Endothelial cell (in vitro differentiated cells): ENCODE measurements around the gene ITPR2. TPM values are rescaled to one million over a fixed set of nuclear protein-coding genes. Genes with fewer than 3 reads are reported as not detected.

Experiments used
- DNase-seq: peaks from one replicate; pipeline ENCODE4 v3.0.0; 2021; ENCODE audit warnings: low spot score
- H3K27ac Mint-ChIP-seq: one replicate; pipeline ENCODE4 v1.8.0; 2021; ENCODE audit warnings: mixed read lengths, inconsistent platforms; ENCODE audit not compliant: unreplicated experiment
- H3K27me3 Mint-ChIP-seq: one replicate; pipeline ENCODE4 v1.8.0; 2021; ENCODE audit warnings: mild to moderate bottlenecking, moderate library complexity, mixed read lengths, inconsistent platforms; ENCODE audit not compliant: unreplicated experiment
- H3K36me3 Mint-ChIP-seq: one replicate; pipeline ENCODE4 v1.8.0; 2021; ENCODE audit warnings: mild to moderate bottlenecking, low read depth, mixed read lengths, inconsistent platforms; ENCODE audit not compliant: unreplicated experiment
- H3K4me1 Mint-ChIP-seq: one replicate; pipeline ENCODE4 v1.8.0; 2021; ENCODE audit warnings: mild to moderate bottlenecking, mixed read lengths, inconsistent platforms; ENCODE audit not compliant: unreplicated experiment
- H3K4me3 Mint-ChIP-seq: one replicate; pipeline ENCODE4 v1.8.0; 2021; ENCODE audit warnings: mild to moderate bottlenecking, mixed read lengths, inconsistent platforms; ENCODE audit not compliant: unreplicated experiment
- H3K9me3 Mint-ChIP-seq: one replicate; pipeline ENCODE4 v1.8.0; 2021; ENCODE audit warnings: mixed read lengths, inconsistent platforms; ENCODE audit not compliant: unreplicated experiment
- CTCF ChIP-seq: fragments of 200-600 bp; sonication (generic); IDR thresholded peaks from one replicate; pipeline ENCODE4 v1.5.0; 2021; ENCODE audit warnings: antibody characterized with exemption; ENCODE audit not compliant: unreplicated experiment
- total RNA-seq: library from RNA; stranded (reverse); fragmentation: NEBNext Ultra II Directional; extraction: Animal tissue kit (Norgen Biotek cat#: 25700); gene quantifications from one replicate; pipeline ENCODE4 v1.2.1, GENCODE V29; 2021; ENCODE audit not compliant: unreplicated experiment

ITPR2 gene
- total RNA-seq, 1 donor from 2014 or later = 33.8 TPM

GRCh38 chr12:26554332-26554731, 278.7 kb downstream of the ITPR2 start:
- H3K9me3 Mint-ChIP-seq = no peaks in the 10 kb centered on the region
- H3K27me3 Mint-ChIP-seq = no peaks in the 10 kb centered on the region
- peaks cover 10% of the 10 kb centered on the region for H3K36me3 Mint-ChIP-seq
- H3K27ac Mint-ChIP-seq = no peak overlapping the region
- peaks cover 4% of the 10 kb centered on the region for H3K4me1 Mint-ChIP-seq
- TF ChIP-seq CTCF = no peak
- DNase-seq = no peak
- no peak overlapping the region for H3K4me3 Mint-ChIP-seq

- Mint-ChIP-seq H3K4me3 (no peak overlapping the region), H3K36me3 (peaks cover 17% of the 10 kb centered on the region), H3K27ac (no peak overlapping the region), H3K27me3 (no peaks in the 10 kb centered on the region), H3K9me3 (no peaks in the 10 kb centered on the region), H3K4me1 (peaks cover 4% of the 10 kb centered on the region)
- no peak for DNase-seq
- no peak for TF ChIP-seq CTCF
These were observed 281.6 kb downstream of the ITPR2 start for GRCh38 chr12:26551385-26551784.

GRCh38 chr12:26548227-26548626, 284.8 kb downstream of the ITPR2 start:
- H3K9me3 Mint-ChIP-seq = no peaks in the 10 kb centered on the region
- H3K4me3 Mint-ChIP-seq = no peak overlapping the region
- peaks cover 4% of the 10 kb centered on the region for H3K4me1 Mint-ChIP-seq
- TF ChIP-seq CTCF = no peak
- H3K27me3 Mint-ChIP-seq = no peaks in the 10 kb centered on the region
- peaks cover 22% of the 10 kb centered on the region for H3K36me3 Mint-ChIP-seq
- H3K27ac Mint-ChIP-seq = no peak overlapping the region
- DNase-seq = no peak

GRCh38 chr12:26546535-26547314, 286.3 kb downstream of the ITPR2 start:
- H3K9me3 Mint-ChIP-seq = no peaks in the 10 kb centered on the region
- no peak overlapping the region for H3K4me3 Mint-ChIP-seq
- H3K27ac Mint-ChIP-seq = no peak overlapping the region

More at GRCh38 chr12:26546535-26547314, 286.3 kb downstream of the ITPR2 start:
- no peak for TF ChIP-seq CTCF
- Mint-ChIP-seq H3K4me1 (peaks cover 2% of the 10 kb centered on the region), H3K27me3 (no peaks in the 10 kb centered on the region), H3K36me3 (peaks cover 21% of the 10 kb centered on the region)
- no peak for DNase-seq
